ENCODE results near the gene R3HDM4.

R3HDM4 gene

DNA sequence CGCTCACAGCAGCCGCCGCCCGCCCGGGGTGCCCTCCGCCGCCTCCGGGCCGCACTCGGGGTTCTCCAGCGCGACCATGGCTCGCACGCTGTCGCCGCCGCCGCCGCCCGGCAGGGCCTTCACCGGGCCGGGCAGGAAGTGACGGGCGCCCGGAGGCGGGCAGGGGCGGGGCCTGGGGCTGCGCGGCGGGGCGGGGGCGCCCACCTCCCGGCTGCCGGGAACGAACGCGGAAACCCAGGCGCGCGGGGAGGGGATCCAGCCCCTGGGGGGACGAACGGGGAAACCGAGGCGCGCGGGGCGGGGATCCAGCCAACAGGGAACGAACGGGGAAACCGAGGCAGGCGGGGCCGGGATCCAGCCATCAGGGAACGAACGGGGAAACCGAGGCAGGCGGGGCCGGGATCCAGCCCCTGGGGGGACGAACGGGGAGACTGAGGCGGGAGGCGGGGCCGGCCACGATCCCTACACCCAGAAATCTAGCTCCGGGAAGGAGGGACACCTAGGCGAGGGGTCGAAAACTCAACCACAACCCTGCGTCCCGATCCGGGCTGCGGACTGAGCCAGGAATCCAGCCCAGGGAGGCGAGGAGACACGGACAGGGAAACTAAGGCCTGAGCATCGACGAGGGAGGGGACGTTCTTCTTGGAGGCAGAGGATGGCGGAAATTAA lies at the start of gene R3HDM4:
Gene R3HDM4 (minus strand): TSS at position 140 of the 669 bp plus-strand sequence. CDS start 62 bp downstream, at position 78.
- no peak for TF ChIP-seq CTCF (IDR thresholded peaks at IDR 0.05)

DNA sequence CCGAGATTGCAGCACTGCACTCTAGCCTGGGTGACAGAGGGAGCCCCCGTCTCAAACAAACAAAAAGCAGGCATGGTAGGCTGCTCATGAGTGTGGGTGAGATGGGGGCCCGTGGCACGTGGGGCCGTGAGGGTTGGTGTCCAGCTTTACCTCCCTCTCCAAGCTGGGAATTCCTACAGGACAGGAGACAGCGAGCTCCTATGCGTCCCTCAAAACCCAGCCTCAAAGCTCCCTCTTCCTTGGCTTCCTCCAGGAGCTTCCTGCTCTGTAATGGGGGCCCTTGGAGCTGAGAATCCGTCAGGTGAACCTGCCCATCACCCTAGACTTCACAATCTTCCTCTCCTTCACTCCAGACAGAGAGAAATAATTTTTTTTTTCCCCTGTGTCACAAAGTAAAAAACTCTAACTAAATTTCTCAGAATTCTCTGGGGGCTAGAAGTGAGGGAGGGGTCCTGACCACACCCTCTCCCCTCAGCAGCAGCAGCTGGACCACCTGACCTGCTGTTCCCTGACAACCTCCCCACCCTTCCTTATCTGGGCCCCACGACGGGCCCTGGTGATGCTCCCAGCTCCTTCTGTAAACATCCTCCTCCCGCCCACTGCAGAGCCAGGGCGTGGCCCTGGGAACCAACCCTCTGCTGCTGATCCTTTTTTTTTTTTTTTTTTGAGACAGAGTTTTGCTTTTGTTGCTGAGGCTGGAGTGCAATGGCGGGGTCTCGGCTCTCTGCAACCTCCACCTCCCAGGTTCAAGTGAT lies 49.0 kb upstream of the R3HDM4 start:
- no peak for TF ChIP-seq CTCF (IDR thresholded peaks at IDR 0.05)

GRCh38 chr19:960601-960938 lies 47.6 kb upstream of the R3HDM4 start:
- no peak for TF ChIP-seq CTCF (IDR thresholded peaks at IDR 0.05)

GRCh38 chr19:960020-960419 lies 47.0 kb upstream of the R3HDM4 start:
- TF ChIP-seq CTCF (IDR thresholded peaks at IDR 0.05): no peak

DNA sequence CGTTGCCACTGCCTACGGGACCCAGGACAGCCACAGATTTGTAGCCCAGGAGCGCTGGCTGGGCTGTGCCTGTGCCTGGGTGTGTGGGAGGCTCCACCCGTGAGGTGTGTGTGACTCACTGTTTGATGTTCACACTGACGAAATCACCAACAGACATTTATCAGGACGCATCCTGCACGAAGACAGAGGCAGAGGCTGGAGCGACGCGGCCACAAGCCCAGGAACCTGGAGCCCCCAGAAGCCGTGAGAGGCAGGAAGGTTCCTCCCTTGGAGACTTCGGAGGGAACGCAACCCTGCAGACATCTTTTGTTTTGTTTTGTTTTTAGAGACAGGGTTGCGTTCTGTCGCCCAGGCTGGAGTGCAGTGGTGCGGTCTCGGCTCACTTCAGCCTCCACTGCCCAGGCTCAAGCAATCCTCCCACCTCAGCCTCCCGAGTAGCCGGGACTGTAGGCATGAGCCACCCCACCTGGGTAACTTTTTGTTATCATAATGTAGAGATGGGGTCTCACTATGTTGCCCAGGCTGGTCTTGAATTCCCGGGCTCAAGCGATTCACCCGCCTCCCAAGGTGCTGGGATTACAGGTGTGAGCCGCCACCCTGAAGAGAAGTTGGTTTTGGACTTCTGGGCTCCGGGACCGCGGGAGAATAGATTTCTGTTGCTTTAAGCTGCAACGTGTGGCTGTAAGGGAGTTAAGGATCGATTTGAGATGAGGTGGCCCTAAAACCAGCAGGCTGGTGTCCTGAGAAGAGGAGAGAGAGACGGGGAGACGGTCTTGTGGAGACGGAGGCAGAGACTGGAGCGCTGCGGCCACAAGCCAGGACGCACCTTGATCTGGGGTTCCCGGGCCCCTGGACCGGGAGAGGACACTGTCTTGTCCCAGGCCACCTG lies 46.2 kb upstream of the R3HDM4 start:
- no peak for TF ChIP-seq CTCF (IDR thresholded peaks at IDR 0.05)

DNA sequence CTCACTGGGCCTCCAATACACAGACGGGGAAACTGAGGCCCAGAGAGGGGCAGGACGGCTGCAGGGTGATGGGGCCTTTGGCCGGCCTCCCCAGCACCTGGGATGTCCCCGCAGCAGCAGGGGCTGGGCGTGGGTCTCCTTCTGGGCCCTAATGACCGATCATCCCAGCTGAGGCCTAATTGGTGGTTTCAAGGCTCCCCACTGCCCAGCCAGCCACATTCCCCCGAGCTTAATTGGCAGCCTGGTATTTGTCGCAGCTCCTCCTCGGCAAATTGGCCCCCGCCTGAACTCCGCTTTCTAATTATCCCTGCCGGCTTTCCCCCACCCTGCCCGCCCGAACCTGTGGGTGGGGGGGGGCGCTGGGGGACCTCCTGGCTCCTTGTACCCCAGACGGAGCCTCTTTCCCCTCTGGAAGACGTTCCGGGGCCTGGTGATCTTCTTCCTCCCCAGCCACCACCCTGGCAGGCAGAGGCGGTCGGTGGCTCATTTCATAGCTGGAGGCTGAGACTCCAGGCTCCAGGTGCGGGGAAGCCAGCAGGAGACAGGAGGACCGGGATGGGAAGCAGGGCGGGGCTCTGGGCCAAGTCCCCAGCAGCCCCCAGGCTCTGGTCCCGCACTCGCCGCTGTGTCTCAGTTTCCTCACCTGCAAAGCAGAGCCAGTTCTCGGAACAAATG lies 43.9 kb upstream of the R3HDM4 start:
- no peak for TF ChIP-seq CTCF (IDR thresholded peaks at IDR 0.05)
